Renal cortical epithelial cell (primary cell): ENCODE results near the gene MMAB. TPM values are rescaled to one million over a fixed set of nuclear protein-coding genes. Genes with fewer than 3 reads are reported as not detected.

Experiments
- DNase-seq: peaks from one replicate; pipeline ENCODE4 v3.0.0-alpha.2; 2011; ENCODE audit warnings: low read depth
- total RNA-seq: library from RNA; depleted of rRNA; stranded (reverse); fragments of >200 nt; gene quantifications from 2 replicates; pipeline ENCODE4 v1.2.3, GENCODE V29; 2014

The MMAB gene
- total RNA-seq, 1 donor from 2014 or later = 16.2 TPM

DNA sequence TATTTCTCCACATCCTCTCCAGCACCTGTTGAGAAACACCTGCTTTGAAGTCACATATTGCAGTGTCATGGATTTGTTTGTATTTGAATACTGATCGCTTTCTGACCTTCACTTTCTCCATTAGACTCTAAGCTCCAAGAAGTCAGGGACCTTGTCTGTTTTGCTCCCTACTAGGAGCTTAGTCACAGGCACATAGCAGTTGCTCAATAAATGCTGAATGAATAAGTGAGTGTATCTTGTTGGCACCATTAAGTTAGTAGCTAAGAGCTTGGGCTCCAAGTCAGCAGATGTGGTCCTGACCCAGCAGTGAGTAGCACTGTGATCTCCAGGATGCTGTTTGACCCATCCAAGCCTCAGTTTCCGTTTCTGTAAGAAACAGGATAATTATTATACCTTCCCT lies 10.4 kb upstream of the MMAB start:
- DNase-seq = no peak

- peak; percentile 54 for DNase-seq
Observed at GRCh38 chr12:109582636-109583035, 9.3 kb upstream of the MMAB start.

- DNase-seq = peak; percentile 80
Observed at GRCh38 chr12:109581856-109582255, 8.6 kb upstream of the MMAB start.

DNA sequence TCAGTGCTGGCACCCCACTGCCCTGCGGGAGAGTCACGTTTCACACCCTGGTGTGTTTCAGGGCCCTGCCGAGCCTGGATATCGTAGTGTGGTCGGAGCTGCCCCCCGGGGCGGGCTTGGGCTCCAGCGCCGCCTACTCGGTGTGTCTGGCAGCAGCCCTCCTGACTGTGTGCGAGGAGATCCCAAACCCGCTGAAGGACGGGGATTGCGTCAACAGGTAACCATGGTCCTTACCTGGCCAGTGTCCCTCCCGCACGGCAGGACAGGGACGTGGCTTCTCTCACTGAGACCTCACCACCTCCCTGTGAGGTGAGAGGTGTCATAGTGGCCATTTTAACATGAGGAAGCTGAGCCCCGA lies 8.0 kb upstream of the MMAB start:
- DNase-seq = no peak

GRCh38 chr12:109580684-109581333 lies 7.5 kb upstream of the MMAB start:
- peak; percentile 50 for DNase-seq

DNA sequence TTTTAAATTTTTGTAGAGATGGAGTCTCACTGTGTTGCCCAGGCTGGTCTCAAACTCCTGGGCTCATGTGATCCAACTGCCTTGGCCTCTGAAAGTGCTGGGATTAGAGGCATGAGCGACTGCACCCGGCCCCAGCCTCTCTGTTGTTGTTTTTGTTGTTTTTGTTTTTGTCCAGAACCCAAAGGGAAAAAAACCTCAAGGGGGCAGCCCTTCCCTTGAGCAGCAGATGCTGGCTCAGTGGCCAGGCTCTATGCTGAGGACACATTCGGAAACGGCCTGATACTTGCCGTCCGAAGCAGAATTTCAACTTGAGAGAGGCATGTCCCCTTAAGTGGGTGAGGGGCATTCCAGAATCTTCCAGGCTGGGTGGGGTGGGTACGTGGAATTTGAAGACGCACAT lies 7.0 kb upstream of the MMAB start:
- DNase-seq = no peak

DNA sequence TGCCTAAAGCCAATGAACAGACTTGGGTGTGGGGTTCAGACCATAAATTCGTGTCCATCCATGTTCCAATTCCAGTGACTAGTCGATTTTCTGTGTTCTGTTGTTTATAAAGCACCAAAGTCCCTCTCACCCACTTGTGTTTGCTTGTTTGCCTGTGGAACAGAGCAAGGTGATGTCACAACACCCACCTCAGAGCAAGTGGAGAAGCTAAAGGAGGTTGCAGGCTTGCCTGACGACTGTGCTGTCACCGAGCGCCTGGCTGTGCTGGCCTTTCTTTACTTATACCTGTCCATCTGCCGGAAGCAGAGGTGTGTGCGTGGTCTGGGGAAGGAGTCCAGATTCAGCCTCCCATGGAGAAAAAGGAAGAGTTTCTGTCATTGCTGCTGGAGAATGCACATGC lies 6.3 kb upstream of the MMAB start:
- no peak for DNase-seq

DNA sequence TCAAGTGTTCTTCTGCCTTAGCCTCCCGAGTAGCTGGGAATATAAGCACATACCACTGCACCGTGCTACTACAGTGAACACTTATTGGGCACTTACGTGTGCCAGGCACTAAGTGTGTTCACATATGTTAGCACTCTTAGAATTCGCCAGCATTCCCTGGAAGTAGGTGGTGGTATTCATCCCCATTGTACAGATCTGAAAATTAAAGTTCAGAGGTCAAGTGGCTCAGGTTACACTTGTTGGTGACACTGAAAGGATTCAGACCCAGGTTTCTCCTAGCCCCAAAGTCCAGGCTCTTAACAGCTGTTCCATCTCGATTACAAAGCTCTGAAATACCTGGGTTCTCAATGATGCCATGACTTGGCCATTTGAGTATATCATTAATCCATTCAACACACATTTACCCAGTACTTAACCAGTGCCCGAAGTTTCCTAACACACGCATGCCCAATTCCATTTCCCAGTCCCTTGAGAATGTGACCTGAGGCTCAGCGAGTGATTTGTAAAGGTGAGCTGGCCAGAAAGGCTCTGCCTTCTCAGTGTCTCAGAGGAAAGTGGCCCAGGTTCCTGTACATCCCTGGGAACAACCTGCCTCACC lies 5.1 kb upstream of the MMAB start:
- DNase-seq = peak; percentile 95

DNA sequence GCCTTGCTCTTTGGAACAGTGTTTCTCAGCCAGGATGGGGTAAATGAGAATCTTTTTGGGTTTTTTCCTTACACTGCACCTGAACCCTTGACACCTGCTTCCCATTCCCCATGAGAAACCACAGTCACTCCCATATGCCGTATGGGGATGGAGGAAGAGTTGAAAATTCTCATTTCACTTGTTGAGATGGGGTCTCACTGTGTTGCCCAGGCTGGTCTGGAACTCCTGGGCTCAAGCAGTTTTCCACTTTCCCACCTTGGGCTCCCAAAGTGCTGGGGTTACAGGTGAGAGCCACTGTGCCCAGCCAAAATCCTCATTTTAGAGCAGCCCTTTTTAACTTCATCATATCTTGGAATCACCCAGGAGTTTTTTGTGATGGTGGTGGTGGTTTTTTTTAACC lies 4.0 kb upstream of the MMAB start:
- no peak for DNase-seq

DNA sequence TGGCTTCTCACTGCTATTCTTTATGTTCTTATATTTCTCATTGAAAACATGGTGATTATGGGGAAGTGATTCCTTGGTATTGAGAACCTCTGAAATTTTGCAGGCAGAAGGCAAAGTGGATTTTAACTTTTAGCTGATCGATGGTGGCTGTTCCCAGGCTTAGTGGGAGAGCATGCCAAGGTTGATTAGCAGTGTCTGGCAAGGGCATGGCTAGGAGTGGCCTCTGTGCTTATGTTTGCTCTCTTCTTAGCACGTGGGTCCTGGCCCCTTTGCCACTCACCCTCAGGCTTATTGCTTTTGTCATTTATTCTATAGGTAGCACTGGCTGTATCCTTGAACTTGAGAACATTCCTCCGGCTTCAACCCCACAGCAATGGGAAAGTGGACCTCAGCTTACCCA lies 2.4 kb upstream of the MMAB start:
- no peak for DNase-seq

DNA sequence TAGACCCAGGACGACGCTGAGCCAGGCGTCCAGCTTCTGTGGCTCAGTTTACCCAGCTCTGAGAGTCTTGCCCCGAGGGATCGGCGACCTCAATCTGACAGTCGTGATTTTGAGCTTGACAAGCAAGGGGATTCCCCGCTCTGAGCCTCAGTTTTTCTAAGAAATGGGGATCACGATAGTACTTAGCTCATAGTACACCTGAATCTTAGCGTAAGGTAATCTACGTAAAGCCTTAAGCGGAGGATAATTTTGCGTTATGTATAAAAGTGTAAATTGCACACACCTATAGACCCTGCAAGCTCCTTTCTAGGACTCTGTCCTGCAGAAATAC lies 575 bp upstream of the MMAB start:
- no peak for DNase-seq

GRCh38 chr12:109572506-109572845 lies 828 bp downstream of the MMAB start:
- DNase-seq = no peak

DNA sequence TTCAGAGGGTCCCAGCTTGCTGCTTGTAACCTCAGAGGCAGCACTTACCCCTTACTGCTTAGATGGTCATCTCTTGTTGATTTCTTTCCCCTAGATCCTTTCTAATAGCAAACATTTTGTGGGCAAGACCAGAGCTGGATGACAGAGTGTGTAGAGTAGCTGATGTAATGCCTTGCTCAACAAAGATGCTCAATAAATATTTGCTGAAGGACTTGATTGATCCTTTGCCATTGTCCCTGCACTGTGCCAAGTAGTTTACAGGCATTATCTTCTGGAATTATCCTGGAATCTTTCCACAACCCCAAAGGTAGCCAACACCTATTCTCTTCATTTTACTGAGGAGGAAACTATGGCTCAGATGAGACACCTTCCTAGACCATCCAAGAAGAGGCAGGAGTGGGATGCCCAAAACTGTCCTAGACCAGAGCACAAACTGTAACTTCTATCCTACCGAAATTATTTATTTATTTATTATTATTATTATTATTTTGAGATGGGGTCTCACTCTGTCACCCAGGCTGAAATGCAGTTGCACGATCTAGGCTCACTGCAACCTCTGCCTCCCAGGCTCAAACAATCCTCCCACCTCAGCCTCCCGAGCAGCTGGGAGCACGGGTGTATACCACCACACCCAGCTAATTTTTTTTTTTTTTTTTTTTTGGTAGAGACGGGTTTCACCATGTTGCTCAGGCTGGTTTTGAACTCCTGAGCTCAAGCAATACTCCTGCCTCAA lies 1.4 kb downstream of the MMAB start:
- DNase-seq = no peak

DNA sequence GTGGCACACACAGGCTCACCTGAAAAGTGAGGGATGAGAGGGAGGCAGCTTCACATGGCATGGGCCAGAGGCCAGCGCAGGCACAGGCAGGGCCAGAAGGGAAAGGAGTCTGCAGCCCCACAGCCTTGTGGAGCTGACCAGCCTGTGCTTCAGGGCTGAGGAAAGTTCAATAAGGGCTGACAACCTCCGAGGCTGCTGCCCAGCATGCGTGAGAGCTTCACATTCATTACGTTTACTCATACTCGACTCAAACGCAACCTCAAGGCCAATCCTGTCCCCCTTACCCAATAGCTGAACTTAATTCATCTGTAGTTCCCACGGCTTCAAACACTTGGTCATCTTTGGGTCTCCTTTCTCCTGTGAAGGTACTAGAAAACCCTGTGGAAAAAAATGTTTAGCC lies 4.8 kb downstream of the MMAB start:
- DNase-seq = no peak

- no peak for DNase-seq
Observed at GRCh38 chr12:109567967-109568366, 5.3 kb downstream of the MMAB start.

DNA sequence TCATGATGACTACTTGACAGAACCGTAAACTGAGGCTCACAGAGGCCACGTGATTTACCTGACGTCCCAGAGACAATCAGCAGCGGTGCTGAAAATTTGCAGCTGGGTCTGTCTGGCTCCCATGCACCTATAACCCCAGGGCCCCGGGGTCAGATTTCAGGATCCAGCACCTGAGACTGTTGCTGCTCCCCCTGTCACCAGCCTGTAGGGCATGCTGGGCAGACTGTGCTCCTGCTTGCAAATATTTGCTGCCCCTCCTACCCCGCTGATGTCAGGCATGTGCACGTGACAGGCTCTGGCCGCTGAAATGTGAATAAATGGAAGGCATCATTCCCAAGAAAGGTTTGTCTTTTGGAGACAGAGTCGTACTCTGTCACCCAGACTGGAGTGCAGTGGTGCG lies 6.0 kb downstream of the MMAB start:
- no peak for DNase-seq

- DNase-seq = no peak
Observed at GRCh38 chr12:109566424-109566823, 6.9 kb downstream of the MMAB start.

GRCh38 chr12:109563291-109564284 lies 9.7 kb downstream of the MMAB start:
- DNase-seq = no peak

DNA sequence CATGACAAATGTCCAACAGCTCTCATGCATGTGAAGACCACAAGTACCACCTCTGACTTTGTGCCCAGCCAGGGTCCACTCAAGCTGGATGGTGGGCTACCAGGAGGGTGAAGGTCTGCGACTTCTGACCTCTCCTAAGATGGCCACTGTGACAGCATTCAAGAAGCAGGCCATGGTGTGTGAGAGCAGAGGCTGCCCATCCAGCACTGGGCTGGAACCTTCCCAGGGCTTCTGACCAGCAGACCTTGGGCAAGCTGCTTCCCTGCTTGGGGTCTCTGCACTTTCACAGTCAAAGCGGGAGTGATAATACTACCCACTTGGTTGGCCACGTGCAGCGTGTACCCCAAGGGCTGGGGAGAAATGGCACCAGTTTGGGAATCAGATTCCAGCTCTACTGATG lies 10.4 kb downstream of the MMAB start:
- no peak for DNase-seq

DNA sequence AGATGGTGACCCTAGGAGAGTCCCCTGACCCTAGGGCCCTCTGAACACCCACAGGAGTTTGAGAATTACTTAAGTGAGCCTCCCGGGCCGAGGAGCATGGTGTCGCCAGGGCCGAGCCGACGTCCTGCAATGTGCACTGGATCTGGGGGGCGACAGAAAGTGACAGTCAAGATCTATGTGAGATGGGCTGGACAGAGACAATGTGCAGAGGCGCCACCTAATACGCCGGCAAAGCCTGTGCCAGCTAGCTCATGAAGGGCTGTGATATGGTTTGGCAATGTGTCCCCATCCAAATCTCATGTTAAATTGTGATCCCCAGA lies 11.6 kb downstream of the MMAB start:
- no peak for DNase-seq

DNA sequence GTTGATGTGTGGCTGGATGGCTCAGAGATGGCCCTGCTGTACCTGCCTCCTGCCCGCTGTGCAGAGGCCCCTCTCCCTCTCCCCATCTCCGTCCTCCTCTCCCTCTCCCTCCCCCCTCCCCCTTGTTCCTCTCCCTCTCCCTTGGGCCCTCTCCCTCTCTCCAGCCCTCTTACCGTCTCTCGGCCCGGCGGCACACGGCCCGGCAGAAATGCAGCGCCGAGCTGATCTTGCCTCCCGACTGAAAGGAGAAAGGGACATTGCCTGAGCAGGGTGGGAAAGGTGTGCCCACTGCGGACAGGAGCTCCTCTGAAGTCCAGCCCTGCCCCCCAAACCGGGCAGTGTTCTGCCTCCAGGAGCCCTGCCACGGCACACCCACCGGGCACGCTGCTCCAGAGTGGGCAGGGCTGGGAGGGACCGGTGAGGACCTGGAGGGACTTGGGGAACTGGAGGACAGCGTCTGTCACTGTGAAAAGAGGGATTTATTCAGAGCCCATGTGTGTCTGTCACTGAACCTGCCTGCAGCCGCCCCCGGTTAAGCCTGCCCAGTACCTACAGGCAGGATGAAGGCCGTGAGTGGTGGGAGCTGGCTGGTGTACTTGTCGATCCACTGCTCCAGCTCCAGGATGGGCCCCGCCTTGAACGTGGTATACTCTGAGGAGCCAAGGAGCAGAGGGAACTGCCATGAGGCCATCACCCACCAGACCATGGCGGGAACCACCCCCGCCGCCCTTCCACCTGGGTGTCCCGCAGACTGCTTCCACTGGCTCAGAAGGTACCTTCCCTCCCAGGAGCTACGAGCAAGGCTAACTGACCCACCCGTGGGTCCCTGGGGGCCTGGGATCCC lies 12.2 kb downstream of the MMAB start:
- no peak for DNase-seq

- DNase-seq = no peak
Observed at GRCh38 chr12:109559601-109560000, 13.7 kb downstream of the MMAB start.
